Activated naive CD8-positive, alpha-beta T cell treated with anti-CD3 and anti-CD28 coated beads, Interleukin-2, amount 50 U/mL, for 24 hours (primary cell): Measurements from ENCODE around the gene PPIC.
"Not testable (repeated sequence)": the region's sequence is repeated elsewhere in the genome, so short reads cannot be mapped to it uniquely, and the experiment has no call there.

Experiments
- ATAC-seq: fragments of 150-1000 bp; cut with Tn5 transposase; one replicate; pipeline ENCODE4 v1.10.0; 2021
- DNase-seq: peaks from one replicate; pipeline ENCODE4 v3.0.0; 2021
- H3K27ac Mint-ChIP-seq: one replicate; pipeline ENCODE4 v1.8.0; 2021; ENCODE audit warnings: mild to moderate bottlenecking, mixed read lengths
- H3K27me3 Mint-ChIP-seq: one replicate; pipeline ENCODE4 v1.8.0; 2021; ENCODE audit warnings: mixed read lengths
- H3K36me3 Mint-ChIP-seq: one replicate; pipeline ENCODE4 v1.8.0; 2021; ENCODE audit warnings: low read depth, mixed read lengths
- H3K4me1 Mint-ChIP-seq: one replicate; pipeline ENCODE4 v1.8.0; 2021; ENCODE audit warnings: mixed read lengths
- H3K4me3 Mint-ChIP-seq: one replicate; pipeline ENCODE4 v1.8.0; 2021; ENCODE audit warnings: mild to moderate bottlenecking, moderate library complexity, mixed read lengths
- H3K9me3 Mint-ChIP-seq: one replicate; pipeline ENCODE4 v1.8.0; 2021; ENCODE audit warnings: mixed read lengths

PPIC gene

GRCh38 chr5:122985006-122985700, 51.4 kb downstream of the PPIC start:
- Mint-ChIP-seq H3K27ac (no peak overlapping the region), H3K27me3 (no peaks in the 10 kb centered on the region), H3K9me3 (no peaks in the 10 kb centered on the region), H3K4me1 (peaks cover 3% of the 10 kb centered on the region), H3K4me3 (no peak overlapping the region), H3K36me3 (no peaks in the 10 kb centered on the region)
- DNase-seq (no peak), ATAC-seq (no peak)

- H3K36me3 Mint-ChIP-seq = no peaks in the 10 kb centered on the region
- no peak overlapping the region for H3K27ac Mint-ChIP-seq
- ATAC-seq (no peak), DNase-seq (no peak)
- H3K4me3 Mint-ChIP-seq = no peak overlapping the region
- H3K27me3 Mint-ChIP-seq = no peaks in the 10 kb centered on the region
- H3K4me1 Mint-ChIP-seq = peaks cover 3% of the 10 kb centered on the region
- no peaks in the 10 kb centered on the region for H3K9me3 Mint-ChIP-seq
These were observed 52.1 kb downstream of the PPIC start for GRCh38 chr5:122984425-122984824.

GRCh38 chr5:122982376-122982775, 54.1 kb downstream of the PPIC start:
- Mint-ChIP-seq H3K9me3 (no peaks in the 10 kb centered on the region), H3K27ac (no peak overlapping the region), H3K4me3 (no peak overlapping the region), H3K27me3 (no peaks in the 10 kb centered on the region), H3K4me1 (peaks cover 3% of the 10 kb centered on the region), H3K36me3 (no peaks in the 10 kb centered on the region)
- no peak for DNase-seq
- no peak for ATAC-seq

- Mint-ChIP-seq H3K27ac (no peak overlapping the region), H3K9me3 (no peaks in the 10 kb centered on the region), H3K4me3 (no peak overlapping the region), H3K27me3 (no peaks in the 10 kb centered on the region), H3K36me3 (no peaks in the 10 kb centered on the region), H3K4me1 (peaks cover 3% of the 10 kb centered on the region)
- no peak for ATAC-seq
- DNase-seq = no peak
These were observed 54.7 kb downstream of the PPIC start for GRCh38 chr5:122981846-122982245.

GRCh38 chr5:122978644-122979297, 57.8 kb downstream of the PPIC start:
- DNase-seq (no peak), ATAC-seq (no peak)
- Mint-ChIP-seq H3K4me1 (no peaks in the 10 kb centered on the region), H3K27ac (no peak overlapping the region), H3K9me3 (no peaks in the 10 kb centered on the region), H3K36me3 (no peaks in the 10 kb centered on the region), H3K4me3 (no peak overlapping the region), H3K27me3 (no peaks in the 10 kb centered on the region)

GRCh38 chr5:122978068-122978467, 58.5 kb downstream of the PPIC start:
- Mint-ChIP-seq H3K27me3 (no peaks in the 10 kb centered on the region), H3K27ac (no peak overlapping the region), H3K36me3 (no peaks in the 10 kb centered on the region), H3K4me3 (no peak overlapping the region), H3K9me3 (no peaks in the 10 kb centered on the region), H3K4me1 (no peaks in the 10 kb centered on the region)
- DNase-seq (no peak), ATAC-seq (no peak)

GRCh38 chr5:122977319-122977718, 59.2 kb downstream of the PPIC start:
- no peaks in the 10 kb centered on the region for H3K4me1 Mint-ChIP-seq
- H3K27me3 Mint-ChIP-seq = no peaks in the 10 kb centered on the region
- no peak for DNase-seq
- H3K4me3 Mint-ChIP-seq = no peak overlapping the region
- no peak overlapping the region for H3K27ac Mint-ChIP-seq
- no peaks in the 10 kb centered on the region for H3K9me3 Mint-ChIP-seq
- no peak for ATAC-seq
- H3K36me3 Mint-ChIP-seq = no peaks in the 10 kb centered on the region

GRCh38 chr5:122974251-122974650, 62.3 kb downstream of the PPIC start:
- H3K9me3 Mint-ChIP-seq, H3K27ac Mint-ChIP-seq, H3K27me3 Mint-ChIP-seq, H3K4me1 Mint-ChIP-seq, ATAC-seq, H3K4me3 Mint-ChIP-seq, DNase-seq, H3K36me3 Mint-ChIP-seq: not testable (repeated sequence)

- H3K36me3 Mint-ChIP-seq, H3K9me3 Mint-ChIP-seq, H3K4me1 Mint-ChIP-seq, H3K4me3 Mint-ChIP-seq, H3K27ac Mint-ChIP-seq, H3K27me3 Mint-ChIP-seq, DNase-seq, ATAC-seq: not testable (repeated sequence)
These were observed 62.8 kb downstream of the PPIC start for GRCh38 chr5:122973759-122974158.
